Left ventricle myocardium inferior (tissue), 1 donor: Measurements from ENCODE around the gene CDC37L1. TPM values are rescaled to one million over a fixed set of nuclear protein-coding genes. Genes with fewer than 3 reads are reported as not detected.

Experiments
- DNase-seq: peaks from one replicate; pipeline ENCODE4 v3.0.0-alpha.2; 2020
- H3K27ac ChIP-seq: fragments of 200-600 bp; replicated peaks from 2 replicates; pipeline ENCODE4 v1.8.0; 2021
- H3K27me3 ChIP-seq: fragments of 200-600 bp; 2 replicates; pipeline ENCODE4 v1.8.0; 2021; ENCODE audit warnings: low read depth
- H3K36me3 ChIP-seq: fragments of 200-600 bp; 2 replicates; pipeline ENCODE4 v1.8.0; 2021
- H3K4me1 ChIP-seq: fragments of 200-600 bp; 2 replicates; pipeline ENCODE4 v1.8.0; 2021
- H3K4me3 ChIP-seq: fragments of 200-600 bp; 2 replicates; pipeline ENCODE4 v1.8.0; 2021; ENCODE audit warnings: mild to moderate bottlenecking, moderate library complexity
- H3K9me3 ChIP-seq: fragments of 200-600 bp; replicated peaks from 2 replicates; pipeline ENCODE4 v1.8.0; 2021
- intact Hi-C: fragments of 100-400 bp; cut with micrococcal nuclease; formaldehyde crosslinking; loops from one replicate; pipeline ENCODE4 v1.11.0; 2022
- total RNA-seq: library from RNA; stranded (reverse); fragmentation: NEBNext Ultra II Directional; extraction: Animal tissue kit (Norgen Biotek cat#: 25700); gene quantifications from one replicate; pipeline ENCODE4 v1.2.1, GENCODE V29; 2021
- TF ChIP-seq, protein P1 (sequence below): fragments of 200-600 bp; IDR thresholded peaks from 2 replicates; pipeline ENCODE4 v1.8.0; 2021; ENCODE audit warnings: antibody characterized with exemption, mild to moderate bottlenecking, borderline replicate concordance
- donor health status: DM: no; HTN: yes; CAD: no; lungs with severe emphysema.

Gene CDC37L1
- total RNA-seq, 1 donor from 2014 or later = 42.4 TPM

GRCh38 chr9:4755026-4755609 lies 75.7 kb downstream of the CDC37L1 start:
- Histone ChIP-seq H3K27ac (no peak overlapping the region), H3K4me1 (peaks cover 5% of the 10 kb centered on the region), H3K27me3 (no peaks in the 10 kb centered on the region), H3K4me3 (no peak overlapping the region), H3K9me3 (no peaks in the 10 kb centered on the region), H3K36me3 (no peaks in the 10 kb centered on the region)
- TF ChIP-seq, protein P1, sequence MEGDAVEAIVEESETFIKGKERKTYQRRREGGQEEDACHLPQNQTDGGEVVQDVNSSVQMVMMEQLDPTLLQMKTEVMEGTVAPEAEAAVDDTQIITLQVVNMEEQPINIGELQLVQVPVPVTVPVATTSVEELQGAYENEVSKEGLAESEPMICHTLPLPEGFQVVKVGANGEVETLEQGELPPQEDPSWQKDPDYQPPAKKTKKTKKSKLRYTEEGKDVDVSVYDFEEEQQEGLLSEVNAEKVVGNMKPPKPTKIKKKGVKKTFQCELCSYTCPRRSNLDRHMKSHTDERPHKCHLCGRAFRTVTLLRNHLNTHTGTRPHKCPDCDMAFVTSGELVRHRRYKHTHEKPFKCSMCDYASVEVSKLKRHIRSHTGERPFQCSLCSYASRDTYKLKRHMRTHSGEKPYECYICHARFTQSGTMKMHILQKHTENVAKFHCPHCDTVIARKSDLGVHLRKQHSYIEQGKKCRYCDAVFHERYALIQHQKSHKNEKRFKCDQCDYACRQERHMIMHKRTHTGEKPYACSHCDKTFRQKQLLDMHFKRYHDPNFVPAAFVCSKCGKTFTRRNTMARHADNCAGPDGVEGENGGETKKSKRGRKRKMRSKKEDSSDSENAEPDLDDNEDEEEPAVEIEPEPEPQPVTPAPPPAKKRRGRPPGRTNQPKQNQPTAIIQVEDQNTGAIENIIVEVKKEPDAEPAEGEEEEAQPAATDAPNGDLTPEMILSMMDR = no peak
- intact Hi-C loops = no loop called here
- DNase-seq = no peak

DNA sequence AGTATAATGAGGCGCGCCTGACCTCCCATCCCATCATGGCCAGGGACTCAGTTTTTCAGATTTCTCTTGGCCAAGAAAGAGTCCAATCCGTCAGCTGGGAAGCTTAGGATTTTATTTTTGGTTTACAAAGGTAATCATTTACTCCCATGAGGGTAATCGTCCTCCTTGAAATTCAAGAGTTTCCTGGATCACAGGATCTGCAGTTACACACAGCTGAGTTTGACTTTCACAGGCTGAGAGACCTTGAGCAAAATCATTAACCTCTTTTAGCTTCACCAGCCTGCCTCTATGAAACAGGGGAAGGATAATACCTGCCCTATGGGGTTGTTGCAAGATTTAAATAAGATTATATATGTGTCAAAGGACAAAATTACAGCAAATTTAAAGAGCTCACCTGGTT lies 77.1 kb downstream of the CDC37L1 start:
- Histone ChIP-seq H3K4me1 (peaks cover 5% of the 10 kb centered on the region), H3K9me3 (no peaks in the 10 kb centered on the region), H3K4me3 (no peak overlapping the region), H3K27ac (no peak overlapping the region), H3K36me3 (no peaks in the 10 kb centered on the region), H3K27me3 (no peaks in the 10 kb centered on the region)
- TF ChIP-seq, protein P1 = no peak
- no peak for DNase-seq
- intact Hi-C loops = no loop called here

Other genes with a start within 250 kb of the CDC37L1 start
- 3.1 TPM for gene SLC1A1, start 189.1 kb upstream of the CDC37L1 start, total RNA-seq
- gene PLPP6, start 17.3 kb upstream of the CDC37L1 start, total RNA-seq = 2.1 TPM
- 0.96 TPM for gene SPATA6L, start 13.1 kb upstream of the CDC37L1 start, total RNA-seq
- 197 TPM for gene AK3, start 61.6 kb downstream of the CDC37L1 start, total RNA-seq
- 4.9 TPM for gene RCL1, start 113.4 kb downstream of the CDC37L1 start, total RNA-seq